T-helper 2 cell (primary cell): Measurements from ENCODE around the gene GALNS.
A peak's percentile ranks its signal among the peaks of the same experiment; 100 is the strongest.
"Not testable (repeated sequence)": the region's sequence is repeated elsewhere in the genome, so short reads cannot be mapped to it uniquely, and the experiment has no call there.

Experiments used
- DNase-seq, 5 experiments: peaks; one replicate each; pipeline versions ENCODE4 v3.0.0 to v3.0.0-alpha.2; 2012 to 2022
- total RNA-seq, 2 donors: gene quantifications; one replicate each; lab custom pipeline; 2026; lab: John Stamatoyannopoulos, UW

The GALNS gene, protein sequence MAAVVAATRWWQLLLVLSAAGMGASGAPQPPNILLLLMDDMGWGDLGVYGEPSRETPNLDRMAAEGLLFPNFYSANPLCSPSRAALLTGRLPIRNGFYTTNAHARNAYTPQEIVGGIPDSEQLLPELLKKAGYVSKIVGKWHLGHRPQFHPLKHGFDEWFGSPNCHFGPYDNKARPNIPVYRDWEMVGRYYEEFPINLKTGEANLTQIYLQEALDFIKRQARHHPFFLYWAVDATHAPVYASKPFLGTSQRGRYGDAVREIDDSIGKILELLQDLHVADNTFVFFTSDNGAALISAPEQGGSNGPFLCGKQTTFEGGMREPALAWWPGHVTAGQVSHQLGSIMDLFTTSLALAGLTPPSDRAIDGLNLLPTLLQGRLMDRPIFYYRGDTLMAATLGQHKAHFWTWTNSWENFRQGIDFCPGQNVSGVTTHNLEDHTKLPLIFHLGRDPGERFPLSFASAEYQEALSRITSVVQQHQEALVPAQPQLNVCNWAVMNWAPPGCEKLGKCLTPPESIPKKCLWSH
- 26.8 to 34.9 reads per million in 2 donors for total RNA-seq

DNA sequence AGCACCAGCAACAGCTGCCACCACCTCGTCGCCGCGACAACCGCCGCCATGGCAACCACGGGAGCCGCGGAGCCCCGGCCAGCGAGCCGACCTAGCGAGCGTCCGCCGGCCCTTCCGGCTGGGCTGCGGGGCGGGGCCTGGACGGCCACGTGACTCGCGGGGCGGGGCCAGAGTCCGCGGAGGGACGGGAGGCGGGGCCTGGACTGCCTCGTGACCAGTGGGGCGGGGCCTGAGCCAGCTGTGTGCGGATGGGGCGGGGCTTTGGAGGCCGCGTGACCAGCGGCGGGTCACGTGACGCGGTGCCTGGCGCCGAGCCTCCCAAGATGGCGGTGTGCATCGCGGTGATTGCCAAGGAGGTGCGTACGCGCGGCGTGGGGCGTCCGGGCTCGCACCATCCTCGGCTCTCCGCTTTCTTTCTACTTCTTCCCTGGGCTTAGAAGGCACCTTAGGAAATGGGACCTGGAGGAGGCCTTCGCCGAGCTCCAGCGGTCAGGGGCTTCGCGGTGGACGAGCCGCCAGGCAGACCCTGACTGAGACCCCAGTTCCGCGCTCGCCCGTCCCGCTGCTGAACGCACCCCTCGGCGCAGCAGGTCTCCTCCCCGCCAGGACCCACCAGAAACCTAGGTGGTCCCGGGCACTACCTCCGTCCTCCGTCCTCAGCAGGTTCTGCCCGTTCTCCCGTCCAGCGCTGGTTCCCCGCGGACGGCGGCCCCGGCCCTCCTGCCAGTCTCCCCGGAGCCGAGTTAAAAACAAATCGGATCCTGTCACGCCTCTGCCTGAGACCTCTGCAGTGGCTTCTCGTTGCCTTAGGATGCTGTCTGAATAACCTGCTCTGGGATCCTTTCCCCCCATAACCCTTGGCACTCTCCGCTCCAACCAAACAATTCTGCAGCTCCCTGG lies at the start of gene GALNS, which contains the start of gene TRAPPC2L:
TSS of gene GALNS (minus strand) at position 120 of the 900 bp plus-strand sequence. CDS start at position 50, 70 bp downstream.
TSS of gene TRAPPC2L (plus strand) at position 300 of the 900 bp plus-strand sequence. CDS start at position 324, 24 bp downstream.
- DNase-seq = peak; percentile 95 to 99 (median 99)

DNA sequence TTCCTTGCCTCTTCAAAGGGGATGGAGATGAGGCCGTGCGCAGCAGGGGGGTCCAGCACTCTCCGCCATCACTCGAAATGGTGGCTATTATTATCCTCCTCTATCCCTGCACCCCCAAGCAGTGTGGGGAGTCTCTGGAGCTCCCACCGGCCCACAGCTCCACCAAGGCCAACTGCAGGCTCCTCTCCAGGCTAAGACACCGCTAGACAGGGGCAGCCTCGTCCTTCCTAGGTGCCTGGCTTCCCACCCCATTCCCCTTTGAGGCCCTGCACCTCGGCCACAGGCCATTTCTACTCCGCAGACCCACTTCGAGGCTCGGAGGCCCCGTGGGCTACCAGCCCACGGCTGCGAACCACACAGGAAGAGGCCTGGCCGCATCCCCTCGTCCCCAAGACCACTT lies 49.3 kb upstream of the GALNS start:
- DNase-seq = no peak

DNA sequence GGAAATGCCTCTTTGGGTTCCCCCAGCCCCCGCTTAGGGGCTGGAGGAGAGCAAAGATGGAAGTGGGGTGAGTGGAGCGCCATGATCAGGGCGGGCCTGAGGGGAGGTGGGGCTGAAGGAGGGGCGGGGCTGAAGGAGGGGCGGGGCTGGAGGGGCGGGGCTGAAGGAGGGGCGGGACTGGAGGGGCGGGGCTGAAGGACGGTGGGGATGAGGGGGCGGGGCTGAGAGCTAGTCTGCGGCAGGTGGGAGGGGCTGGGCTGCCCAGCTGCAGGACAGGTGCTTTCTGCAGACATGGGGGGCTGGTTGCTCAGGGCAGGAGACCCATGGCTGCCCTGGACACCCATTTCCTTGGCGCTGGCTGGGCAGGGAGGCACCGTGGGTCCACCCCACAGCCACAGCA lies 48.8 kb upstream of the GALNS start:
- DNase-seq = no peak

DNA sequence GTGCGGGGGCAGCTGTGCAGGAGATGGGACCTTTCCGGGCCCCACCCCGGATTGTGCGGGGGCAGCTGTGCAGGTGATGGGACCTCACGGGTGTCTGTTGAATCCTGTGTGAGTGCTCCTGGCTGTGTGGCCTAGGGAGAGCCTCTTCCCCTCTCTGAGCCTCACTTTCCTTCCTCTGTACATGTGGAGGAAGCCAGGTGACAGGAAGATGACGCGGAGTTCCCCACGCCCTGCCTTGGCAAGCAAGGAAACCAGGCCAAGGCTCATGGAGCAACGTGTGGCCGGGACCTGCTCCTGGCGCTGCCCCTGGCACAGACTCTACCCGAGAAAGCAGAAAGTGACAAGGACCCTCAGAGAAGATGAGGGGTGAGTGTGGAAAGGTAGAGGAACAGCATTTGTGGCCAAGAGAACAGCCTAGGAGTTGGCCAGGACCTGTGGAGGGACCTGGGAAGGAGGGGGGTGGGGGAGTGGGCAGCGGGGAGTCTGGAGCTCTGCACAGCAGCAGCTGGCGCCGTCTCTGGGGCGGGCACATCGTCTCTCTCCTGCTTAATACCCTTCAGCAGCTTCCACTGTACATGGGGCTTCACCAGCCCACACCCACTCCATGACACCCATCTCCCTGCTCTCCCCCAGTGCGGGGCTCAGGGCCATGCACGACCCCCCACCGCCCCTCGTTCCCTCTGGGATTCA lies 48.1 kb upstream of the GALNS start:
- no peak for DNase-seq

DNA sequence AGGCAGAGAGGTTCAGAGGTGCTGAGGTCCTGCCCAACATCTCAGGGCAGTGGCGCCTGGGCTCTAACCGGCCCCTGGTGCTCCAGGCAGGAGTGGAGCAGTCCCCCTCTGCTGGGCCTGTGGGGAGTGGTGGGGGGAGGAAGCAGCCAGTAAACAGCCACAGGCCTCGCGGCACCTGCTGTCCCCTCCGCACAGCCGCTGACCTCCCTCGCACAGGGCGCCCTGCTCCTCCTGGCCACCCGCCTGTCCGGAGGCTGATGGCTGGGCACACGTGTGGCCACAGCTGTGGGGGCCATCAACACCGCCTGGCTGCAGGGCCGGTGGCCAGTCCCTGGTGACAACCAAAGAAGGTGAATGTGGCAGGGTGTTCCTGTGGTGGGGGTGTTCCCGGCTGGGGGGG lies 46.5 kb upstream of the GALNS start:
- DNase-seq = no peak

DNA sequence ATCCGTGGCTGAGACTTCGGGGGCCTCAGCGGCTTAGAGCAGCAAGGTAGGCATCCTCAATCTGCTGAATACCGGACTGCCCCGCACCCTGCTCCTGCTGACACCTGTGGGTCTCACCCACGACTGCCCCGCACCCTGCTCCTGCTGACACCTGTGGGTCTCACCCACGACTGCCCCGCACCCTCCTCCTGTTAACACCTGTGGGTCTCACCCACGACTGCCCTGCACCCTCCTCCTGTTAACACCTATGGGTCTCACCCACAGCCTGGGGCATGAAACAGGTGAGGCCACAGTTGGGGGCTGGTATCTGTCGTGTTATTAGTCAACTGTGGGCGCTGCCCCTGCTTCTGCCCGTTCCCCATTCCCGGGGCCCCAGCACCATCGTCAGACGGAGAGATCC lies 46.0 kb upstream of the GALNS start:
- no peak for DNase-seq

DNA sequence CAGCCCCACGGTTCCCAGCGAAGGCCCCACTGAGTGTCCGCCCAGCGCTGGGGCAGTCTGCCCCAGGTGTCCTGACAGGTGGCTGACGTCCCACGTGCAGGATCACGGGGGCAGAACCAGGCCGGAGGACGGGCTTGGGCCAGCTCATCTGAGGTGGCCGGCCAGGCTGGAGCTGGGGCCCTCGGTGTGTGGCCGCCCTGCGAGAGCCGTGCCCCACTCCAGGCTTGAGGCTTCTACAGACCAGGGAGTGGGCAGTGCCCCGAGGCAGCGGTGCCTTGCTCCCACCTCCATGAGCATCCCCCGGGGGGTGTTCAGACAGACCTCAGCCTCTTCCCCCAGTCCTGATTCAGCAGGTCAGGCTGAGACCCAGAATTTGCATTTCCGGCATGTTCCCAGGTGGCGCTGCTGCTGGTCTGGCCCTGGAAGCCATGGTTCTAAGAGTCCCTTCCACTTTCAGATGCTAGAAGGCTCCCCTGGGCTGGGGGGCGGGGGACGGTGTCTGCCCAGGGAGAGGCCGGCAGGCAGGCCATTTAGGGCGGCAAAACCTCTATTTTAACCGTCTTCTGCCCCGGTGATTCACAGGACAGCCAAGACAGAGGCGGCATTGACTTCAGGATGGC lies 45.1 kb upstream of the GALNS start:
- no peak for DNase-seq

DNA sequence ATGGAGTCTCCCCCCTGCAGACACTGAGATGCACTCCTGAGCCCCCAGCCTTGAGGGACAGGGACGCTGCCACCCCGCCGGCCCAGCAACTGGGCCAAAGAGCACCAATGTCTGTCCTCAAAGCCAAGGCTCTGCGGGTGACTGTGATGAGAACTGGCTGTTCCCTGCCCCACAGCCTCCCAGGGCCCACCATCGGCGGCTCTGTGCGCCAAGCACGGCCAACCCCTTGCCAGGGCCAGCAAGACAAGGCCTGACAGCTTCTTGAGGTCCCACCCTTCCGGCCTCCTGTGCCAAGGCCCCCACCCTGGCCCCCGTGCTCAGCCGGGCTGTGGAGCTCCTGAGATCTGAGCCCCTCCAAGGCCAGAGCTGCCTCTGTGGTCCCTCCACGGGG lies 43.9 kb upstream of the GALNS start:
- DNase-seq = no peak

DNA sequence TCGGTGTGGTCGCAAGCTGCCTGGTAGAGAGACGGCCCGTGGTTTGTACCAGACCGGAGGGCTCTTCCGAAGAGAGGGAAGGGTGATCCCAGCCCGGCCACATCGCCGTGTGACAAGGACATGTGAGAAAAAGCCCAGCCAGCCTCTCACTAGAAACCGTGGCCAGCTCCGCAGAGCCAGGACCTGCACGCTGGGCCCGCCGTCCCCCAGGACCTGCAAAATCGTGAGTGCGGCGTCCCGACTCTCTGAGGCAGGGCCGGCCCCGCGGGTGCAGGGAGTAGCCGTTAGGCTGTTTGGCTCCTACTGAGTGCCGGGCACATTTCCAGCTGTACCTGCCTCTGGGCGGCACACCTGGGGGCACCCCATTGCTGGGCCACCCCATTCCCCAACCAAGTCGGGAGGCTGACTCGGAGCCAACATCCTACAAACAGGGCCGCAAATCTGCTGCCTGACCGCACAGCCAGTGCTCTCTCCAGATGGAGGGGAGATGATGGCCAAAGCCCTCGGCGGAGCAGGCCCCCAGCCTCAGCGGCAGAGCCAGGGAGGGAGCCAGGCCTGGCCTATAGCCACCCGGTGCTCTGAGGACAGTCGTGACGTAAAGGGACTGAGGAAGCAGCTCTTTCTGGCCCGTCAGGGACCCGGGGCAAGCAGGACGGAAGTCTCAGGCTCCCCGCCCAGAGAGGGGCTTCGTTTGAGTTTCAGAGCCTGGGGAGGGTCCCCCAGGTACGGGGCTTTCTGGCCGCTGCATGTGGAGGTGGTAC lies 43.3 kb upstream of the GALNS start:
- DNase-seq = no peak

DNA sequence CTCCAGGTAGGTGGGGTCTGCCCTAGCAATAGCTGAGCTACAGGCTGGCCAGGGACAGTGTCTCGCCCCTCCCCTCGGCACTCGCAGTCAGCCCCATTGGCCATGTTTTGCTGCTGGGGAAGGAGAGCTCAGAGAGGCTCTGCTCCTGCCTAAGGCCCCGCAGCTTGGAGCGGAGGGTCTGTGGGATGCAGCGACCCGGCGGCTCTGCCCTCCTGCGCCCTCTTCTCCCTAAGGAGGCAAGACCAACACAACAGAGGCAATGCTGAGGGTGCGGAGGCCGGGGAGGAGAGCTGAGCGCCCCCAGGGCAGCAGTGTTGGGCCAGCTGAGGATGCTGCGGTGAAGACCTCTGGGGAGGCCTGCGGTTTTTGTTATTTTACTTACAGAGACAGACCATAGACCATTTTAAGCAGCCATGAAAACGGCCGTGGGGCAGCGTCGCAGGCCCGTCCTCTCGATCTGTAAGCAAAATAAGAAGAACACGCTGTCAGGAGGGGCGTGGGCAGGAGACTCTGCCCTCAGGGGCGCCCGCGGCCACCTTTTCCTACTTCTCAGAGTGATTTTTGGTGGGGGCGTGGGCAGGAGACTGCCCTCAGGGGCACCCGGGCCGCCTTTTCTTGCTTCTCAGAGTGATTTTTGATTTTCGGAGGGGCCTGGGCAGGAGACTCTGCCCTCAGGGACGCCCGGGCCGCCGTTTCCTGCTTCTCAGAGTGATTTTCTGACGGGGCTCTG lies 41.1 kb upstream of the GALNS start:
- no peak for DNase-seq

DNA sequence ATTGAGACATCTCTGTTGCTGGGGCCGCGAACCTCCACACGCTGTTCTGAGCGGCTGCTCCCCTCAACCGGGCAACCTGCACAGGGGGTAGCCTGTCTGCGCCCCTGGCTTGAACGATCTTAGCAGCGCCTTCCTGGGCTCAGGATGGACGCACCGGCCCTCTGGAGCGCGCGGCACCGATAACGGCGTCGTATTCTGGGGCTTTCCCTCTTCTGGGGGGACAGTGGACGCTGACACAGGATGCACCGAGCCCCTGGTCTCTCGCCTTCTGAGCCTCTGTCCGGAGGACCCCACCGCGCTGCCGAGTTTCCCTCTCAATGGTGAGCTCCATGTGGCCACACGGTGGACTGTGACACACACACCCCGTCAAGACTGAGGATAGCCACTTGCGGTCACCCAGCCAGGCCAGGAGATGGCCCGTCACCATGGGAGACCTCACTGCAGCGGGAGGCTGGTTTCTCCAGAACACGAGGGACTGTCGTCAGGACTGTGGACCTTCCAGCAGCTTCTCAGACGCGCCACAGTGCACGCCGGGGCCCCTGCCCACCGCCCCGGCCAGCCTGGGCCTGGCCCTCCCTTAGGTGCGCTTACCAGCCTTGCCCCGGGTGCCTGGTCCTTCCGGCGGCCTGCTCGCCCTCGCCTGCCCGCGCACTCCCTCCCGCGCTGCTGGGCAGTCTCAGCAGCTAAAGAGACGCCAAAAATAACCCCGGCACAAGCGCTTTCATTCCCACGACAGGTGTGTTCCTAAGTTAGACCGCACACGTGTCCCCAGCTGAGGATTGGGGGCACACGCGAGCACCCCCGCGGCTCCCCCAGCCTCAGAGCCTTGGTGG lies 39.7 kb upstream of the GALNS start:
- no peak for DNase-seq

DNA sequence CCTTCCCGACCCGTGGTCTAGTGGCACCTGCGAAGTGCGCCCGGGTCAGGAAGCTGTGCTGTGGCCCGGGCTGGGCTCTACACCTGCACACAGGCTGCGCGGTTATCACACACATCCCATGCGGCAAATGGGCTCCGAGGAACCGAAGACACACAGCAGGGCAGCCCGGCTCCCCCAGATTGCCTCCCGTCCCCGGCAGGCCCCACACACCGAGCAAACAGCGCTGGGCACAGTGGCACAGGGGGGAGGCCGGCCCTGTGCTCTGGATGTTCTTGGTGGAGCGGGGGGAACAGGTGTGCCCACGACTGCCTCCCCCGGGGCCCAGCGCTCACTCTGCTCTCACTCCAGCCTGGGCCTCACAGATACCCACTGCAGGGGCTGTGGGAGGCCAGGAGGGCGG lies 38.6 kb upstream of the GALNS start:
- no peak for DNase-seq

DNA sequence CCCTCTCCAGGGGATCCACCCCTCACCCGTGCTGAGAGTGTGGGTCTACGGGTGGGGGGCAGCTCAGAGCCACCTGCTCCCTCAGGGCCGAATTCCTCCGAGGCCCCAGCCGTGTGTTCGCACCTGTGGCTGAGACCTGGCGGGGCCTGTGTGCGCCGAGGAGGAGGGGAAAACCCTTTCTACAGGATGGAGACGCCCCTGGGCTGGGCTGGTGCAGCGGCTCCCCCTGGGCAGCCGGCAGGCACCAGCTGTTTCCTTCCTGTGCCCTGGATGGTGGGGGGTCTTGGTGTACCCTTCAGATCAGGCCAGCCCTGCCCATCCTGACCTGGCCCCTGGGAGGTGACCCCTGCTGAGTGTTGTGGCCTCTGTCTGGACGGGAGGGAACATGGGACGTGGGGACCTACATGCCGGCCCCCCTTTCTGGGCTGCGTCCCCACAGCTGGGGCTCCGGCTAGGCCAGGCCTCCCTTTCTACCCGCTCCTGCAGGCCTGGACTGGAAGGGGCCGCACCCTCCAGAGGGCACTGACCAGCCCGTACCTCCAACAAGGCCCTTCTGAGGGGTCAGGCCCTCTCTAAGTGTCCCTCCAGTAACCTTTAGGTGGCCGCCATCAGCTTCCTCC lies 38.0 kb upstream of the GALNS start:
- DNase-seq = no peak

DNA sequence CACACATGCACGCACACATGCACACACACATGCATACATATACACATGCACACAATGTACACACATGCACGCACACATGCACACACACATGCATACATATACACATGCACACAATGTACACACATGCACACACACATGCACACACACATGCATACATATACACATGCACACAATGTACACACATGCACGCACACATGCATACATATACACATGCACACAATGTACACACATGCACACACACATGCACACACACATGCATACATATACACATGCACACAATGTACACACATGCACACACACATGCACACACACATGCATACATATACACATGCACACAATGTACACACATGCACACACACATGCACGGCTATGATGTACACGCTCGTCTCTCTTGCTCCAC lies 37.5 kb upstream of the GALNS start:
- not testable (repeated sequence) for DNase-seq

DNA sequence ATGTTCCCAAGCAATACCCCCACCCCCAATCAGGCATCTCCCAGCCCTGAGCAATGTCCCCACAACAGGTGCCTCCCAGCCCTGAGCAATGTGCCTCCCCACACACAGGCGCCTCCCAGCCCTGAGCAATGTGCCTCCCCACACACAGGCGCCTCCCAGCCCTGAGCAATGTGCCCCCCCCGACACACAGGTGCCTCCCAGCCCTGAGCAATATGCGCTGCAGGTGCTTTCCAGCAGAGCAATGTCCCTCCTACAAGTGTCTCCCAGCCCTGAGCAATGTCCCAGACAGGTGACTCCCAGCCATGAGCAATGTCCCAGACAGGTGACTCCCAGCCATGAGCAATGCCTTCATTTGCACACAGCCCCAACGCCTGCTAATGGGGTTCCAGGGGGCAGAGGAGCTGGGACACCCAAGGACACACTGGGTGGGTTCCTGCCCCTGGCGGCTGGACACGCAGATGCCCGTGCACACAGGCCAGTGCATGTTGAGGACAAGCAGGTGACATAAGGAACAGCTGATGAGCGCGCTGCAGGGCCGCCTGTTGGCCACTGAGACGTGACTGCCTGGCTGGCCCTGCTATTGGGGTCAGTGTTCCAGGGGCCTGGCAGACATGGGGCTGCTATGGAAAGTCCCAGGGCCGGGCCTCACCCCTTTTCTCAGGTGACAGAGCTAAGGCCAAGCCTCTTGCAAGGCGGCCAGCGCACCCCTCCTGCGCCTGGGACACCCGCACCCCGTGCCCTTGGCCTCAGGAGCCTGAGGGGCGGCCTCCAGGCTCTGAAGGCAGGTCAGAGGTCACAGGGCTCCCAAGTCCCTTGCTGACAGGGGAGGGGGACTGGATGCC lies 36.6 kb upstream of the GALNS start:
- no peak for DNase-seq

DNA sequence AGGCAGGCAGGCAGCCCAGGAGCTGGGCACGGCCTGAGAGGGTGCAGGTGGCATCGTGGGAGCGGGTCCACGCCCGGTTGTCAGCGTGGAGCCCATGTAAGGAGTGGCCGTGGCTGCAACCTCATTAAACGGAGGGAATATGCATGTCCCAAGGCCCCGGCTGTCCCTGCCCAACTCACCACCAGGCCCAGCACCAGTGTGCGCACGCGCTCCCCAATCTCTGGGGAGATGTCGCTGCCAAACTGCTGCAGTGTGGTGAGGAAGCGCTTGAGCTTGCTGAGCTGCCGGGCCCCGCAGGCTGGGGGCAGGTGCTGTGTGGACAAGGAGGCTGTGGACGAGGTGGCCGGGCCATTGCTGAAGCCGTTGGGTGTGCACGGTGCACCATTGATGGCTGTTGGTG lies 35.3 kb upstream of the GALNS start:
- DNase-seq = no peak

DNA sequence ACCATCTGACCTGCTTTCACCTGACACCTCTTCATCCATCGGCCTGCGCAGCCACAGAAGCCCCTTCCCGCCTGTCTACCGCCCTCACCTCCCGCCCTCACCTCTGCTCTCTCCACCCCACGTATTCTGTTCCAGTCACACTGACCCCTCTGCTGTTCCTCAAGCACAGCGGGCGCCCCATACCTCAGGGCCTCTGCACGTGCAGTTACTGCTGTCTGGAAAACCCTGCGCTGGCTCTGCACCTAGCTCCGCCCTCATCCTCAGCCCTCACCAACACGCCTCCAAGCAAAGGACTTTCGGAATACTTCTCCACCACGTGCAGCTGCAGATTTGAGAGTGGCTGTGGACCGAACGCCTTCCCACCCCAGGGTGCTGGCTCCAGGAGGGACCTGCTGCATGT lies 34.3 kb upstream of the GALNS start:
- no peak for DNase-seq

DNA sequence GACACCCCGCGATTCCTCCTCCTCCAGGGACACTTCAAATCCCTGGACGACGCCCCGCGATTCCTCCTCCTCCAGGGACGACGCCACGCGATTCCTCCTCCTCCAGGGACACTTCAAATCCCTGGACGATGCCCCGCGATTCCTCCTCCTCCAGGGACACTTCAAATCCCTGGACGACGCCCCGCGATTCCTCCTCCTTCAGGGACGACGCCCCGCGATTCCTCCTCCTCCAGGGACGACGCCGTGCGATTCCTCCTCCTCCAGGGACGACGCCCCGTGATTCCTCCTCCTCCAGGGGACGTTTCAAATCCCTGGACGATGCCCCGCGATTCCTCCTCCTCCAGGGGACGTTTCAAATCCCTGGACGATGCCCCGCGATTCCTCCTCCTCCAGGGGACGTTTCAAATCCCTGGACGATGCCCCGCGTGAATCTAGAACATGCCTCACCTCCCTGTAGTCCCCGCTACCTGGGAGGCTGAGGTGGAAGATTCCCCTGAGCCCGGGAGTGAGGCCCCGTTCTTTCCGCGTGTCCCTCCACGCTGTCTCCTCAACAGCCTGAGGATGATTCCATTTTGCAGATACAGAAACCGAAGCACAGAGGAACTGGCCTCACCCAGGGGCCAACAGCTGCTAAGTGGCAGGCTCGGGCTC lies 33.1 kb upstream of the GALNS start:
- DNase-seq = not testable (repeated sequence)
